ENCODE data around the gene SOWAHA.
A peak's percentile ranks its signal among the peaks of the same experiment; 100 is the strongest.

SOWAHA gene

GRCh38 chr5:132808866-132809265 is 4.2 kb upstream of the SOWAHA start:
- DNase-seq = no peak

- no peak for DNase-seq
Measured at GRCh38 chr5:132810605-132811004, 2.5 kb upstream of the SOWAHA start.

- DNase-seq = no peak
Measured at GRCh38 chr5:132812123-132812765, 858 bp upstream of the SOWAHA start.

GRCh38 chr5:132813599-132814502 is 749 bp downstream of the SOWAHA start:
- DNase-seq = no peak

GRCh38 chr5:132814503-132815294 is 1.6 kb downstream of the SOWAHA start:
- DNase-seq = no peak

- DNase-seq = no peak
Measured at GRCh38 chr5:132815454-132815853, 2.4 kb downstream of the SOWAHA start.

GRCh38 chr5:132816083-132816482 is 3.0 kb downstream of the SOWAHA start:
- DNase-seq = no peak

- DNase-seq = no peak
Measured at GRCh38 chr5:132816554-132816953, 3.5 kb downstream of the SOWAHA start.

- no peak for DNase-seq
Measured at GRCh38 chr5:132817011-132817410, 3.9 kb downstream of the SOWAHA start.

- DNase-seq = no peak
Measured at GRCh38 chr5:132819468-132819867, 6.4 kb downstream of the SOWAHA start.

GRCh38 chr5:132820162-132820754 is 7.2 kb downstream of the SOWAHA start:
- DNase-seq = peak; percentile 76

GRCh38 chr5:132821350-132821749 is 8.2 kb downstream of the SOWAHA start:
- no peak for DNase-seq

GRCh38 chr5:132821791-132822190 is 8.7 kb downstream of the SOWAHA start:
- DNase-seq = no peak

GRCh38 chr5:132822650-132823480 is 9.8 kb downstream of the SOWAHA start:
- no peak for DNase-seq

GRCh38 chr5:132823481-132824050 is 10.5 kb downstream of the SOWAHA start:
- no peak for DNase-seq

GRCh38 chr5:132824426-132824825 is 11.3 kb downstream of the SOWAHA start:
- DNase-seq = no peak

- no peak for DNase-seq
Measured at GRCh38 chr5:132825033-132825833, 12.1 kb downstream of the SOWAHA start.

- no peak for DNase-seq
Measured at GRCh38 chr5:132825834-132826391, 12.8 kb downstream of the SOWAHA start.

- DNase-seq = no peak
Measured at GRCh38 chr5:132826424-132827082, 13.5 kb downstream of the SOWAHA start.

Data from GDM1 (cell line).